Endothelial cell of umbilical vein (primary cell): ENCODE results near the gene SKAP1. TPM values are rescaled to one million over a fixed set of nuclear protein-coding genes. Genes with fewer than 3 reads are reported as not detected.

Experiments used
- BruUV-seq: library from RNA; stranded (reverse); fragments of 400-500 nt; replicated peaks from 2 replicates; lab custom pipeline; 2021; lab: Mats Ljungman, UMichigan
- CTCF ChIA-PET: fragments of 300-600, 350-600 bp; sonication (Branson Sonifier 250); formaldehyde crosslinking; loops from one replicate; lab custom pipeline; 2021; ENCODE audit warnings: antibody characterized with exemption, inconsistent platforms; lab: Charles Lee
- POLR2A ChIA-PET: fragments of 300-600, 350-600 bp; sonication (Branson Sonifier 250); formaldehyde crosslinking; loops from one replicate; lab custom pipeline; 2021; ENCODE audit warnings: antibody characterized with exemption, inconsistent platforms; lab: Charles Lee
- DNase-seq: peaks from one replicate; pipeline ENCODE4 v3.0.0-alpha.2; 2011; ENCODE audit warnings: low read depth, low spot score
- FAIRE-seq: peaks from 2 replicates; lab custom pipeline; 2011; peaks lifted over from hg19 to GRCh38; lab: Jason Lieb, UNC
- H2AFZ ChIP-seq: 2 replicates; pipeline ENCODE4 v1.6.0; 2012; ENCODE audit warnings: low read depth, low read length, control low read depth, inconsistent platforms
- H3K27ac ChIP-seq: 2 replicates; pipeline ENCODE4 v1.5.1; 2011; ENCODE audit warnings: low read depth, mild to moderate bottlenecking, control low read depth, low read length, moderate library complexity; ENCODE audit not compliant: insufficient read depth
- H3K27me3 ChIP-seq, 2 experiments: 2 replicates each; pipeline versions ENCODE4 v1.6.0 to v1.6.1; 2011; ENCODE audit warnings: low read length in 2 of 2, mixed read lengths in 1 of 2; ENCODE audit not compliant: control insufficient read depth in 2 of 2, insufficient read depth in 2 of 2
- H3K36me3 ChIP-seq, 2 experiments: 2 replicates in 1 of 2; 3 replicates in 1 of 2; pipeline ENCODE4 v1.5.1; 2011; ENCODE audit warnings: low read length in 2 of 2, mild to moderate bottlenecking in 1 of 2, moderate library complexity in 1 of 2; ENCODE audit not compliant: control insufficient read depth in 2 of 2, insufficient read depth in 2 of 2; ENCODE audit errors: extremely low read depth in 1 of 2
- H3K4me1 ChIP-seq: 3 replicates; pipeline ENCODE4 v1.5.1; 2011; ENCODE audit warnings: mild to moderate bottlenecking, low read length; ENCODE audit not compliant: control insufficient read depth, insufficient read depth; ENCODE audit errors: extremely low read depth
- H3K4me2 ChIP-seq: 2 replicates; pipeline ENCODE4 v1.6.1; 2011; ENCODE audit warnings: low read length, control low read depth, mixed read lengths; ENCODE audit not compliant: insufficient read depth
- H3K4me3 ChIP-seq, 3 experiments: fragments of 200-600 bp in 1 of 3; sonication (generic), shearing (Covaris generic) in 1 of 3; replicated peaks in 1 of 3; 2 replicates each; pipeline ENCODE4 v1.5.1; 2011 to 2016; ENCODE audit warnings: control low read depth in 3 of 3, low read length in 3 of 3, mild to moderate bottlenecking in 2 of 3, inconsistent platforms in 1 of 3, low read depth in 1 of 3, moderate library complexity in 1 of 3; ENCODE audit not compliant: insufficient read depth in 1 of 3
- H3K79me2 ChIP-seq: 2 replicates; pipeline ENCODE4 v1.6.0; 2012; ENCODE audit warnings: low read length, inconsistent platforms; ENCODE audit not compliant: control insufficient read depth, insufficient read depth
- H3K9ac ChIP-seq: replicated peaks from 2 replicates; pipeline ENCODE3; 2011; ENCODE audit warnings: low read length, control low read depth; ENCODE audit not compliant: insufficient read depth; ENCODE audit errors: extremely low read depth
- H3K9me1 ChIP-seq: replicated peaks from 3 replicates; pipeline ENCODE4 v1.6.0; 2011; ENCODE audit warnings: mild to moderate bottlenecking, low read length; ENCODE audit not compliant: control insufficient read depth, insufficient read depth; ENCODE audit errors: extremely low read depth
- H3K9me3 ChIP-seq: replicated peaks from 2 replicates; pipeline ENCODE4 v1.5.1; 2012; ENCODE audit warnings: low read length, inconsistent platforms; ENCODE audit not compliant: control insufficient read depth, insufficient read depth
- H4K20me1 ChIP-seq: replicated peaks from 2 replicates; pipeline ENCODE3; 2011; ENCODE audit warnings: mild to moderate bottlenecking, low read length; ENCODE audit not compliant: control insufficient read depth, insufficient read depth; ENCODE audit errors: extremely low read depth
- CTCF ChIP-seq, 2 donors: IDR thresholded peaks; 1 replicate in 1 of 2; 2 replicates in 1 of 2; pipeline ENCODE4 v1.5.1; 2011; ENCODE audit warnings: low read length in 2 of 2, mild to moderate bottlenecking in 2 of 2, moderate library complexity in 2 of 2, control low read depth in 1 of 2, inconsistent platforms in 1 of 2, low read depth in 1 of 2; ENCODE audit not compliant: insufficient read depth in 1 of 2; ENCODE audit errors: extremely low read depth in 1 of 2
- EZH2 ChIP-seq: IDR thresholded peaks from 2 replicates; pipeline ENCODE4 v1.6.1; 2012; ENCODE audit warnings: borderline replicate concordance, low read depth, mild to moderate bottlenecking, moderate library complexity, low read length, inconsistent platforms; ENCODE audit not compliant: severe bottlenecking
- FOS ChIP-seq: IDR thresholded peaks from 2 replicates; pipeline ENCODE4 v1.6.1; 2011; ENCODE audit warnings: mild to moderate bottlenecking, low read length, moderate library complexity, borderline replicate concordance; ENCODE audit not compliant: insufficient read depth
- GATA2 ChIP-seq: IDR thresholded peaks from 2 replicates; pipeline ENCODE4 v1.7.0; 2011; ENCODE audit warnings: low read depth, mild to moderate bottlenecking, moderate library complexity, mixed read lengths, low read length; ENCODE audit not compliant: insufficient read length, insufficient read depth
- JUN ChIP-seq: IDR thresholded peaks from 2 replicates; pipeline ENCODE4 v1.6.1; 2011; ENCODE audit warnings: borderline replicate concordance, low read depth; ENCODE audit not compliant: insufficient read length, insufficient read depth
- MAX ChIP-seq: IDR thresholded peaks from 2 replicates; pipeline ENCODE4 v1.6.1; 2011; ENCODE audit not compliant: insufficient read depth, insufficient read length
- MYC ChIP-seq: IDR thresholded peaks from one replicate; pipeline ENCODE4 v1.6.1; 2011; ENCODE audit warnings: mild to moderate bottlenecking, low read depth, low read length
- POLR2A ChIP-seq: IDR thresholded peaks from 2 replicates; pipeline ENCODE4 v1.6.1; 2012; ENCODE audit warnings: low read depth, mild to moderate bottlenecking, control low read depth, low read length
- POLR2AphosphoS5 ChIP-seq: IDR thresholded peaks from 2 replicates; pipeline ENCODE4 v1.6.1; 2012; ENCODE audit warnings: low read depth, mild to moderate bottlenecking, control low read depth, low read length, moderate library complexity; ENCODE audit not compliant: insufficient read depth
- dilution Hi-C: fragments of 300-500 bp; cut with MboI; formaldehyde crosslinking; loops from one replicate; pipeline ENCODE4 v1.15.0; 2019; ENCODE audit warnings: low sequenced_read_pairs; ENCODE audit not compliant: extremely low pct_ligation_motif_present
- intact Hi-C: fragments of 100-400 bp; cut with micrococcal nuclease; formaldehyde crosslinking; loops from one replicate; pipeline ENCODE4 v1.10.0; 2022
- polyA plus RNA-seq, 4 experiments: library from polyadenylated mRNA; depleted of rRNA in 3 of 4; stranded (reverse) in 3 of 4; unstranded in 1 of 4; fragments of >200 nt; gene quantifications; 2 replicates each; pipeline versions ENCODE4 v1.2.1 to v1.2.3, GENCODE V29; 2011 to 2012; ENCODE audit warnings: missing spikeins in 1 of 4
- total RNA-seq: library from RNA; stranded (reverse); gene quantifications from 2 replicates; pipeline ENCODE4 v1.2.3, GENCODE V29; 2021

The SKAP1 gene
- total and polyA plus RNA-seq, 2 donors (not counting 3 experiments of a cell fraction or from before 2014, with no cell fraction given) = 0.75 TPM; not detected in 1

GRCh38 chr17:48219617-48220016 is 210.4 kb downstream of the SKAP1 start:
- Histone ChIP-seq H3K79me2 (no peaks in the 10 kb centered on the region), H3K27me3 (no peaks in the 10 kb centered on the region), H3K9ac (no peak overlapping the region), H3K27ac (no peak overlapping the region), H3K4me3 (no peak overlapping the region), H3K9me3 (no peaks in the 10 kb centered on the region), H3K4me1 (peaks cover 10% of the 10 kb centered on the region), H3K9me1 (no peaks in the 10 kb centered on the region), H4K20me1 (no peaks in the 10 kb centered on the region), H3K36me3 (no peaks in the 10 kb centered on the region), H3K4me2 (no peak overlapping the region), H2AFZ (no peak overlapping the region)
- DNase-seq = no peak
- ChIA-PET POLR2A (no interaction called here), CTCF (interaction anchor here (0.9 to 8.7 kb wide), 6 partner anchors 34 to 399 kb away, joined by 3 to 131 read pairs (median 7); no protein-coding TSS in a partner anchor)
- TF ChIP-seq MAX = no peak
- no peak for TF ChIP-seq FOS
- no peak for TF ChIP-seq POLR2AphosphoS5
- no peak for TF ChIP-seq EZH2
- TF ChIP-seq JUN = no peak
- TF ChIP-seq POLR2A = no peak
- TF ChIP-seq GATA2 = no peak
- TF ChIP-seq CTCF (IDR thresholded peaks at IDR 0.05; ENCODE audit: extremely low read depth in 1 of 2, insufficient read depth in 1 of 2, low read depth in 1 of 2, low read length in 2 of 2) = no peak
- TF ChIP-seq MYC = no peak
- dilution Hi-C loops (no loop called here), intact Hi-C loops (loop anchor here (5.0 kb wide), 1 partner anchor 192 kb away; no protein-coding TSS in a partner anchor)
- no TSS peak for BruUV-seq
- FAIRE-seq = no peak
